Endometrial microvascular endothelial cells (primary cell): ENCODE measurements around the gene RAX2. TPM values are rescaled to one million over a fixed set of nuclear protein-coding genes. Genes with fewer than 3 reads are reported as not detected.
"Not testable (repeated sequence)": the region's sequence is repeated elsewhere in the genome, so short reads cannot be mapped to it uniquely, and the experiment has no call there.

Source experiments
- in situ Hi-C: cut with HindIII; loops from 2 replicates; pipeline ENCODE4 v1.10.0; 2017; ENCODE audit warnings: low sequenced_read_pairs, low pct_unique_long_range_greater_than_20kb; ENCODE audit errors: inconsistent ontology term
- total RNA-seq: library from RNA; depleted of rRNA; stranded (reverse); fragments of >200 nt; gene quantifications from one replicate; pipeline ENCODE4 v1.2.3, GENCODE V29; 2015; ENCODE audit errors: inconsistent ontology term

The RAX2 gene
- total RNA-seq, 1 donor from 2014 or later: not detected

DNA sequence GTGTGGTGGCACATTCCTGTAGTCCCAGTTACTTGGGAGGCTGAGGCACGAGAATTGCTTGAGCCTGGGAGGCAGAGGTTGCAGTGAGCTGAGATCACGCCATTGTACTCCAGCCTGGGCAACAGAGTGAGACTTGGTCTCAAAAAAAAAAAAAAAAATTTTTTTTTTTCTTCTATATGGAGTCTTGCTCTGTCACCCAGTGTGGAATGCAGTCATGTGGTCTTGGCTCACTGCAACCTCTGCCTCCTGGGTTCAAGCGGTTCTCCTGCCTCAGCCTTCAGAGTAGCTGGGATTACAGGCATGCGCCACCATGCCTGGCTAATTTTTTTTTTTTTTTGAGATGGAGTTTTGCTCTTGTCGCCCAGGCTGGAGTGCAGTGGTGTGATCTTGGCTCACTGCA is 6.3 kb downstream of the RAX2 start:
- in situ Hi-C loops: not testable (repeated sequence)

DNA sequence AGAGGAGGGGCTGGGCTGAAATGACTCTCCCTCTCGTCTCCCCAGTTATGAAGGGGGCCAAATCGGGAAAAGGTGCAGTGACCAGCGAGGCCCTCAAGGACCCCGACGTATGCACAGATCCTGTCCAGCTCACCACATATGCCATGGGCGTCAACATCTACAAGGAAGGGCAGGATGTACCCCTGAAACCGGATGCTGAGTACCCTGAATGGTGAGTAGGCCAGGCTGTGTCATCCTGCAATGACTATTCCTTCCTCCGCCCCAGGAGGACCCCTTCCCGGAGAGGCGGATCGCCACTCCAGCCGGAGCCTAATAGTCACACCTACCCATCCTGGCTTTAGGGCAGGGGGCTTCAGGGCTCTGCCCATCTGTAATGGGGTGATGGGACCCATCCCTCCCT is 6.9 kb downstream of the RAX2 start:
- in situ Hi-C loops: no loop called here

DNA sequence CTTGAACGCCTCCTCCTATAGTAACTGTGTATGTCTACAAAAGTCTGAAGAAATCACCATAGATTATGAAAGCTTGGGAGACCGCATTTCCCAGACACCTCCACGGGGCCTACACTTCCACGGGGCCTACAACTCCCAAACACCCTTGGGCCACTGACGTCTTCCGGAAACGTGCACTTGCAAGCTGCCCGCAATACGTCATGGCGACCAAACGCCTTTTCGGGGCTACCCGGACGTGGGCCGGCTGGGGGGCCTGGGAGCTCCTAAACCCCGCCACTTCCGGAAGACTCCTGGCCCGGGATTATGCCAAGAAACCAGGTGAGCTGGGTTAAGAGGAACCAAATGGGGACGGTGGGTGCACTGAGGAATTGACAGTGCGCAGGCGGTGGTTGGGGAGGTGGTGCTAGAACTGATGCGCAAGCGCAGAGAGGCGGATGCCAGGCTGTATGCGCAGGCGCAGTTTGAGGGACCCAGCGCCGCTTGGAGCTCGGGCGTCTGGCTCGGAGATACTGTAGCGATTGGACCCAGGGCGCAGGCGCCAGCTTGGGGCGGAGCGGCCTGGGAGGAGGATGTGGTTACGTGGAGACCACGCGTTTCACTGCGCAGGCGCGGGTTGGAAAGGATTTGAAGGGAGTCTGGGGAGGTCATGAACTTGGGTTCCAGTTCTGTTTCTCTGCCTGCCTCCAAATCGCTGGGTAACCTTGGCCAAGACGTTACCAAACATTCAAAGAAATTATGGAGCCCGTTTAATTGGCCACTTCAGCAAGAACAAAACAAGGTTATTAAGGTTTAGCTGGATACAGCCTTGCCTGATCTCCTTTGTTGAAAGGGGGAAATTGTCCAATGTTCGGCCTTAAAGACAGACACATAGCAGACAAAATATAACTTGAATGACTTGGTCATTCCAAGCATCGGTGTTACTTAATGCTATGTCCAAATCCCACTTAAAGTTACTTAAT is 9.2 kb downstream of the RAX2 start, which contains the start of gene MRPL54:
Gene MRPL54 (plus strand): TSS at position 182 of the 959 bp plus-strand sequence. CDS start 19 bp downstream, at position 201.
- in situ Hi-C loops: no loop called here

DNA sequence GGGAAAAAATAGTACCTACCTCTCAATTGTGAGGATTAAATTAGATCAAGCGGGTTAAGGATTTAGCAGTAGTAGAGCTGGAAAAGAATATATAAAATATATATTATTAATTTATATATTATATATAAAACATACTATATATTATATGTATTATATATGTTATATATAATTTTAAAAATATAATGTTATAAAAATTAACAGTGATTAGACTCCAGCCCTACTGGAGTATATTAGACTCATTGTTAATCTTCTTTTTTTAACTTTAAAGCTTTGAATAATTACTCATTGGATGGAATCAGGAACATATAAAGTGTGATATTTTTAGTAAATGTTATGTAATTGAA is 9.9 kb downstream of the RAX2 start:
- in situ Hi-C loops: no loop called here

DNA sequence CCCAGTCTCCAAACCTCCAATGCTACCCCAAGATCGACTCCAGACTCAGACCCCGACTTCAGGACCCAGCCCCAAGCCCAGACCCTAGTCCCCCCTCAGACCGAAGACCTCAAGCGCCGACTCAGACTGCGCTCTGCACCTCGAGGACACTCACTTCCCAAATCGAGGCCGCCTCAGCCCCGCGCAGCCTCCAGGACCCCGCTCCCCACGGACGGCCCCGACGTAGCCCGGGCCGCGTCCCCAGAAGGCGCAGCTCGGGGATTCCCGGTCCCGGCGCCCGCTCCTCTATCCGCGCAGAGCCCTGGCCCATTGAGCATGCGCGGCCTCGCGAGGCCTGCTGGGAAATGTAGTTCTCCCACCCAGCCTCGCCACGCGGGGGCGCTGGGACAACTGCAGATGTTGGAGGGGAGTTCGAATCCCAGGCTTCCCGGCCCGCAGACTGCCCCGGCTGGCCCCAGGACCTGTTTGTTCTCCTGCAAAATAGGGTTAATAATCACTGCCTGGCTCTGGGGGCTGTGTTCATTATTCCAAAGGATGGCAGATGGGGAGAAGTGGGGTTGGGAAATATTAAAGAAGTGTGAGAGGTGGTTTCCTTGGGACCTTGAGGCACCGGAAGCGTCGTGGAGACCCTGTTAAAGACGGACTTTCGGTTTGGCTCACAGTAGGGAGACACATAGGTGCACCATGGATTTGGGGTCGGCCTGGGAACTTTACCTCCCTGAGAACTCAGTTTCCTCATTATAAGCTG is 10.5 kb downstream of the RAX2 start, which contains the start of gene APBA3:
Gene APBA3 (minus strand): TSS at position 311 of the 748 bp plus-strand sequence. CDS start 1,428 bp downstream, outside the sequence.
- in situ Hi-C loops: no loop called here

DNA sequence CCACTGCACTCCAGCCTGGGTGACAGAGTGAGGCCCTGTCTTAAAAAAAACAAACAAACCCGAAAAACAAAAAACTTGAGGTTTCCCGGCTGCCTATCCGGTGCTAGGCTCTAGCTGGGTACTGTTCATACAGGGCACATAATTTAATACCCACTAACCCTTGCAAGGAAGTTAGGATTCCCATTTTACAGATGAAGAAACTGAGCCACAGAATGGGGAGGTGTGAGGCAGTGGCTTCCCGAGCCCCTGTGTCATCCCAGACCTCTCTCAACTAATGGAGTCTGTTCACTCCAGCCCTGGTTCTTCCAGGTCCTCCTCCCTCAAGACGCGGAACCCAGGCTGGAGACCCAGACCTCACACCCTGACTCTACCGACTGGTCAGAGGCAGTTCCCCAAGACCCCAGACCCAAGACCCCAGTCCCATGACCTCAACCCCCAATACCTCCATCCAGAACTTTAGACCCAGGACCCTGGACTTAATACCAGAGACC is 11.1 kb downstream of the RAX2 start:
- in situ Hi-C loops: no loop called here

DNA sequence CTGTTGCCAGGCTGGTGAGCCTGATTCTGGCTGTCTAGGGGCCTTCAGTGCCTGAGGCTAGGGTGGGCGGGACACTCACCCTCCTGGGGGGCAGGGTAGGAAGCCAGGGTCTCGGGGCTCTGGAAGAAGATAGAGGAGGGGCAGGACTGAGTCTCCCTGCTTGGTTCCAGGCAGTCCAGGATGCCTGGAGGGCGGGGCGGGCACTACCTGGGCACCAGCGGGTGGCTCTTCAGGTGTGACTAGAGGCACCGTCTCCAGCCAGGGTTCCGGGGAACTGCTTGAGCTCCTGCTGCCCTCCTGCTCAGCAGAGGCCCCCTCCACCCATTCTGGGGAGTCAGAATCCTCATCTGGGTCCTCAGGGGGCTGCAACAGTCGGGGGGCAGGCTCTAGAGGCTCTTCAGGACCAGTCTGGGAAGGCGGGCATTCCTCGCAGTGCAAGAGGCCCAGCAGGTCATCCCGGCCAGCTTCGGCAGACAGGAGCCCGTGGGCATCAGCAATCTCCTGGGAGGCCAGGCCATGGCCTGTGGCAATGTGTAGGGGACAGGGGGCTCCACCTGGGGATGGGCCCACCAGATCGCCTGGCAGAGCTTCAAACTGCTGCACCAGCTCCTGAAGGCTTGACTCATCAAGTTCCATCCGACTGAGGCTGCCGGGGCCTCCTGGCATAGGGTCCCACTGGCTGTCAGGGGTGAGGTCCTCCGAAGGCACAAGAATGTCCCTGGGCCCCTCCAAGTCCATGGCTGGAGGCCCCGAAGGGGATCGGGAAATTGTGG is 12.4 kb downstream of the RAX2 start:
- in situ Hi-C loops: no loop called here

DNA sequence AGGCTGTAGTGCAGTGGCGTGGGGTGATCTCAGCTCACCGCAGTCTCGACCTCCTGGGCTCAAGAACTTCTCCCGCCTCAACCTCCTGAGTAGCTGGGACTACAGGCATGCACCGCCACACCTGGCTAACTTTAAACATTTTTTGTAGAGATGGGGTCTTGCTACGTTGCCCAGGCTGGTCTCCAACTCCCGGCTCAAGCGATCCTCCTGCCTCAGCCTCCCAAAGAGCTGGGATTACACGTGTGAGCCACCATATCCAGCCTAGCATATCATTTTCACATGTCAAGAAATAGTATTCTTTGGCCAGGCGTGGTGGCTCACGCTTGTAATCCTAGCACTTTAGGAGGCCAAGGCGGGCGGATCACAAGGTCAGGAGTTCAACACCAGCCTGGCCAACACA is 13.7 kb downstream of the RAX2 start:
- in situ Hi-C loops: not testable (repeated sequence)

DNA sequence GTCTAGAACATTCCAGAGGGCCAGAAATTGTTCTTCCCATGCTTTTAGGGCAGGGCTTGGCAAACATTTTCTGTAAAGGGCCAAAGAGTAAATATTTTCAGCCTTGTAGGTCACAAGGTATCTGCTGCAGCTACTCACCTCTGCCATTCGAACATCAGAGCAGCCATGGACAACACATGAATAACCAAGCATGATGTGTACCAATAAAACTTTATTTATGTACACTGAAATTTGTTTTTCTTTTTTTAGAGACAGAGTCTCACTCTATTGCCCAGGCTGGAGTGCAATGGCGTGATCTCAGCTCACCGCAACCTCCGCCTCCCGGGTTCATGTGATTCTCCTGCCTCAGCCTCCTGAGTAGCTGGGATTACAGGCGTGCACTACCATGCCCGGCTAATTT is 14.3 kb downstream of the RAX2 start:
- in situ Hi-C loops: not testable (repeated sequence)

DNA sequence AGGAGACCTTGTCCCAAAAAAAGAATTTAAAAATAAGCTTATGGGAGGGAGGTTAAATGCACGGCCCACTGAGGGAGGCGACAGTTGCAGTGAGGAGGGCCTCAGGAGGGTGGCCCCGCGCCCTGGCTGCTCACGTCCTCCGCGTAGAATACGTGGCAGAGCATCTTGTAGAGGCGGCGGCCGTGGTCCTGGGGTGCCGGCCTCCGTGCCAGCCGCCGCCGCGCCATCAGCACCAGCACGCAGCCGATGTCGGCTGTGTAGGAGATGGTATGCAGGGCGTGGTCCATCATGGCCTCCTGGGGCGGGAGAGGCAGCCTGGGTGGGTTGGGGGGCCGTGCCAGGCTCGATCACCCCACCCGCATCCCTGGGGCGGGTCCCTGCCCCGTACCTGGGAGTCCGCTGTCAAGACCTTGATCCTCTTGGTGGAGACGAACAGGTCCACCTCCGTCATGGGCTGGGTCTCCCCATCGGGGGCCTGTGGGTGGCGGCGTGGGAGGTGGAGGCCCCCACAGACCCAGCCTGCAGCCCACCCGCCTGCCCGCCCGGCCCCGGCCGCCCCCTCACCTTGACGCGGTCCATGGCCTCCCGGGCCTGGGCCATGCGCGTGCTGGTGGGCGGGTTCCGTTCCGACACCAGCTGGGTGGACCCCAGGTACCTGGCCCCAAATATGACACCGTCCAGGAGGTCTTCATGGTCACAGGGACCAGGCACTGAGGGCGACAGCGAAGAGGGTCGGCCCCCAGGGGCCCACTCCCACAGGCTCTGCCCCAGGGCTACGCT is 18.2 kb downstream of the RAX2 start:
- in situ Hi-C loops: no loop called here

DNA sequence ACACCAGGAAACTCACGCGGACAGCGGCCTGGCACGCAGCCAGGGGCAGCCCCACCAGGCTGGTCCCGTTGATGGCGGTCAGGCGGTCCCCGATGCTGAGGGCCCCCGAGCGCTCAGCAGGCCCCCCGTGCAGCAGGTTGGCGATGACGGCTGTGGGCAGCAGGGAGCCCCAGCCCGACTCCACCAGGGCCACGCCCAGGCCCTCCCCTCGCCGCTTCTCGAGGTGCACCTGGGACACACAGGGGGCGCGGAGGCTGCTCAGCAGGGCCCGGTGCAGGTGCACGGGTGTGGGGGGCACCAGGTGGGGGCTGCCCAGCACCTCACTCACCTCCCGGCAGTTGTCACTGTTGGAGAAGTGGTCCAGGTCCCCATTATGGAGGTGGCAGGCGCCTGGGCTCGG is 19.5 kb downstream of the RAX2 start:
- in situ Hi-C loops: no loop called here

DNA sequence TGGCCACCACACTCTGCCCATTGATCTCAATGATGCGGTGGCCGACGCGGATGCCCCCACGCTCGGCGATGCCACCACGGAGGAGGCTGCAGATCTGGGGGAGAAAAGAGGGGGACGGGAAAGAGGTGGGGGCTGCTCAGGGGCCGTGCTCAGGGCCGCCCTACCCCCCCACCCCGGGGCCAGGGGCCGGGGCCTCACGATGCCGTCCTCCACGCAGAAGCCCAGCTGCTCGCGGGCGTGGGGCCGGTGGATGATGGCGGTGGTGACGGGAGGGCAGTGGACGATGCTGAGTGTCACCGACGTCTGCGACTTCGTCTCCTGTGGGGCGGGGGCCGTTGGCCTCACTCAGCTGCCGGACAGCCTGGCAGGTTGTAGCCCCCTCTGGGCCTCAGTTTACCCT is 20.8 kb downstream of the RAX2 start:
- in situ Hi-C loops: no loop called here

DNA sequence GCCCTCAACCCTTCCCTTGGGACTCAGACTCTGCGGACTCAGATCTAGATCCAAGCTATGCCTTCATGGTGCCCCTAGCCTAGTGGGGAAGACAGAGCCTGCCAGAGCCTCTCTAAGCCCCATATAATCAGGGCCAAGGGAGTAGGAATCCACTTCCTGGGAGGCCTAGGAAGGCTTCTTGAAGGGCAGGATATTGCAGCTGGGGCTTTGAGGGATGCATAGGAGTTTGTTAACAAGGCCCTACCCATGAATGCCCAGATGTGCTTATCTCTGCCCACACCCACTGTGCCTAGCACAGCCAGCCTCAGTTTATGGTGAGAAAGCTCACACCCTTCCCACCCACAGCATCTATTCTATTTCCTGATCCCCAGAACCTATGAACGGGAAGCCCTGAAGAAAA is 21.8 kb downstream of the RAX2 start:
- in situ Hi-C loops: no loop called here

DNA sequence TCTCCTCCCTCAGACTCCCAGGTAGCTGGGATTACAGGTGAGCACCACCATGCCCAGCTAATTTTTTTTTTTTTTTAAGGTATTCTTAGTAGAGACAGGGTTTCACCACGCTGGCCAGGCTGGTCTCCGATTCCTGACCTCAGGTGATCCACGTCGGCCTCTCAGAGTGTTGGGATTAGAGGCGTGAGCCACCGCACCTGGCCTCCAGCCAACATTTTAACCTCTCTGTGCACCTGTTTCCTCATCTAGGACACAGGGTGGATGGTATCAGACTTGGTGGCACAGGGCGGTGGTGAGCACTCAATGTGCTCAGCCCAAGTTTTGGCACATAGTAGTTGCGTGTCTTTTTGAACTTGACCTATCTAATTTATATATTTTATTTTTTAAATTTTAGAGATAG is 23.1 kb downstream of the RAX2 start:
- in situ Hi-C loops: no loop called here

DNA sequence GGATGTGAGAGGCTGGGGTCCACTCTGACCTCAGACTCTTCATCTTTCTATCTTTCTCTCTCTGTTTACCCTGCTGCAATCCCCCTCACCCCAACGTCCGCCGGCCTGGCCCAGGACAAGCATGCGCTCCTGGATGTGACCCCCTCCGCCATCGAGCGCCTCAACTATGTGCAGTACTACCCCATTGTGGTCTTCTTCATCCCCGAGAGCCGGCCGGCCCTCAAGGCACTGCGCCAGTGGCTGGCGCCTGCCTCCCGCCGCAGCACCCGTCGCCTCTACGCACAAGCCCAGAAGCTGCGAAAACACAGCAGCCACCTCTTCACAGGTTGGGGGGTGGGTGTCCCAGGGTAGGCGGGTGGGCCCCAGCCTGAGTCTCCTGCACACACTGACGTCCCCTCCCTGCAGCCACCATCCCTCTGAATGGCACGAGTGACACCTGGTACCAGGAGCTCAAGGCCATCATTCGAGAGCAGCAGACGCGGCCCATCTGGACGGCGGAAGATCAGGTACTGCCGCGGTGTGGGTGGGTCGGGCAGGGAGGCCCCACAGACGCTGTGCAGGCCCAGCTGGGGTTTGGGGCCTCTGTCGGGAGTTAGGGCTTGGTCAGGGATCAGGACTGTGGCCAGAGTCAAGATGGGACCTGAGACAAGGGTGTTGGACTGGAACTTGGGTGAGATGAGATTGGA is 25.5 kb downstream of the RAX2 start:
- in situ Hi-C loops: no loop called here

DNA sequence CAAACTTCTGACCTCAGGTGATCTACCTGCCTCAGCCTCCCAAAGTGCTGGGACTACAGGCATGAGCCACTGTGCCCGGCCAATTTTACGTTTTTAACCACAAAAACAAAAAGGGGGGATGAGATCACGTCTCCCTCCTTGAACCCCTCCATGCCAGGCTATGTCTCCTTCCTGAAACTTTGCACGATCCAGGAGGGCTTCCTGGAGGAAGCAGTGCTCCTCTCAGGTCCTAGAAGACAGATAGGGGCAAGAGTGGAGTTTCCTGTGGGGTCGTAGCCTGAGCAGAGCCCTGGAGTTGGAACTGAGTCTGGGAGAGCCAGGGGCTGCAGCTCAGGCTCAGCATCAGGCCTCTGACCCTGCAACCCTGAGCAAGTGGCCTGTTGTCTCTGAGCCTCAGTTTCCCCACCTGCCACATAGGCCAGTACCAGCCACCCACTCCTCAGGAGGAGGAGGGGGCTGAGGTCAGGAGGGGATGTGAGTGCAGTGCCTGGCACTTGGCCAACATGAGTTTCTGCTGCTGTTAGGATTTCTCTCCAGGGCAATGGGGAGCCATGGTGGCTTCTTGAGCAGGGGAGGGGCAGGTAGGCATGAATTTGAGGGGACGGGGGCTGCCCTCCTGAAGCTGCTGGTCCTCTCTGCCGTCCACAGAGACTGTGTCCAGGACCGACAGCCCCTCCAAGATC is 26.5 kb downstream of the RAX2 start:
- in situ Hi-C loops: no loop called here

DNA sequence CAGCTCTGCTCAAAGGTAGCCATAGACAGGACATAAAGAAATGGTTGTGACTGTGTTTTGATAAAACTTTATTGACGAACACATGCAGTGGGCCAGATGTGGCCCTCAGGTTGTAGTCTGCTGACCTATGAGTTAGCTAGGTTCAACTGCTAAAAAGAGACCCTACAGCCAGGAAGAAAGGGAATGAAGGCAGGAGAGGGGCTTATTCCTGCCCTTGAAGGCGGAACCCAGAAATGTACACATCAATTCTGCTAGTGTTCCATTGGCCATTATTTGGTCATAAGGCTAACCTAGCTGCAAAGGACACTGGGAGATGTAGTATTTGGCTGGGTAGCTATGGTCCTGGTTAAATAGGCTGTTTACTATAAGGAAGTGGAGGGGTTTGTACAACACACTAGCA is 28.5 kb downstream of the RAX2 start:
- in situ Hi-C loops: no loop called here
